MM.1S (cell line): ENCODE results near the gene ASCC2.

Source experiments
- CTCF ChIP-seq: fragments of 300-600 bp; sonication (generic); IDR thresholded peaks from 2 replicates; pipeline ENCODE4 v1.5.1; 2016; ENCODE audit warnings: antibody characterized with exemption, low read length, mixed read lengths
- EZH2 ChIP-seq: fragments of 300-600 bp; sonication (generic); optimal IDR thresholded peaks from 2 replicates; pipeline ENCODE3; 2017; ENCODE audit warnings: low read depth, mild to moderate bottlenecking, antibody characterized with exemption, low read length, mixed read lengths
- EZH2phosphoT487 ChIP-seq: fragments of 300-600 bp; sonication (generic); IDR thresholded peaks from 2 replicates; pipeline ENCODE4 v1.6.1; 2018; ENCODE audit warnings: antibody characterized with exemption, low read length

GRCh38 chr22:29882716-29883044 lies 44.6 kb upstream of the ASCC2 start:
- TF ChIP-seq EZH2 (no peak), CTCF (no peak), EZH2phosphoT487 (no peak)
